ENCODE measurements around the gene PRKAR2B.
A peak's percentile ranks its signal among the peaks of the same experiment; 100 is the strongest.
"Not testable (repeated sequence)": the region's sequence is repeated elsewhere in the genome, so short reads cannot be mapped to it uniquely, and the experiment has no call there.

Gene PRKAR2B

GRCh38 chr7:107041097-107041496 is 3.4 kb upstream of the PRKAR2B start:
- Histone ChIP-seq H3K36me3 (ENCODE audit: control insufficient read depth, insufficient read depth, low read length) (no peaks in the 10 kb centered on the region), H3K27ac (ENCODE audit: low read depth, low read length) (no peak overlapping the region), H3K4me3 (ENCODE audit: low read depth, low read length) (no peak overlapping the region), H3K27me3 (ENCODE audit: control insufficient read depth, insufficient read depth, low read length) (peaks cover 10% of the 10 kb centered on the region), H3K9me3 (ENCODE audit: control insufficient read depth, insufficient read depth, low read depth, low read length) (no peaks in the 10 kb centered on the region), H3K9ac (ENCODE audit: low read length) (no peak overlapping the region), H3K4me1 (ENCODE audit: control insufficient read depth, insufficient read depth, low read length) (peaks cover 9% of the 10 kb centered on the region)

GRCh38 chr7:107041764-107042163 is 2.7 kb upstream of the PRKAR2B start:
- H3K9me3 ChIP-seq (ENCODE audit: control insufficient read depth, insufficient read depth, low read depth, low read length); H3K9ac ChIP-seq (ENCODE audit: low read length); H3K36me3 ChIP-seq (ENCODE audit: control insufficient read depth, insufficient read depth, low read length); H3K4me3 ChIP-seq (ENCODE audit: low read depth, low read length); H3K27ac ChIP-seq (ENCODE audit: low read depth, low read length): not testable (repeated sequence)
- Histone ChIP-seq H3K4me1 (ENCODE audit: control insufficient read depth, insufficient read depth, low read length) (peaks cover 12% of the 10 kb centered on the region), H3K27me3 (ENCODE audit: control insufficient read depth, insufficient read depth, low read length) (peaks cover 15% of the 10 kb centered on the region)

- Histone ChIP-seq H3K27me3 (ENCODE audit: control insufficient read depth, insufficient read depth, low read length) (peaks cover 15% of the 10 kb centered on the region), H3K4me1 (ENCODE audit: control insufficient read depth, insufficient read depth, low read length) (peaks cover 12% of the 10 kb centered on the region)
- H3K27ac ChIP-seq (ENCODE audit: low read depth, low read length); H3K9me3 ChIP-seq (ENCODE audit: control insufficient read depth, insufficient read depth, low read depth, low read length); H3K36me3 ChIP-seq (ENCODE audit: control insufficient read depth, insufficient read depth, low read length); H3K9ac ChIP-seq (ENCODE audit: low read length); H3K4me3 ChIP-seq (ENCODE audit: low read depth, low read length): not testable (repeated sequence)
These were observed 2.1 kb upstream of the PRKAR2B start for GRCh38 chr7:107042326-107042910.

- Histone ChIP-seq H3K27me3 (ENCODE audit: control insufficient read depth, insufficient read depth, low read length) (peaks cover 15% of the 10 kb centered on the region), H3K4me3 (ENCODE audit: low read depth, low read length) (no peak overlapping the region), H3K36me3 (ENCODE audit: control insufficient read depth, insufficient read depth, low read length) (no peaks in the 10 kb centered on the region), H3K9ac (ENCODE audit: low read length) (no peak overlapping the region), H3K27ac (ENCODE audit: low read depth, low read length) (no peak overlapping the region), H3K9me3 (ENCODE audit: control insufficient read depth, insufficient read depth, low read depth, low read length) (no peaks in the 10 kb centered on the region), H3K4me1 (ENCODE audit: control insufficient read depth, insufficient read depth, low read length) (peaks cover 20% of the 10 kb centered on the region)
These were observed 1.0 kb upstream of the PRKAR2B start for GRCh38 chr7:107043491-107043890.

GRCh38 chr7:107043921-107044346 is 571 bp upstream of the PRKAR2B start:
- H3K36me3 ChIP-seq (ENCODE audit: control insufficient read depth, insufficient read depth, low read length), result no peaks in the 10 kb centered on the region
- H3K4me1 ChIP-seq (ENCODE audit: control insufficient read depth, insufficient read depth, low read length), result peaks cover 20% of the 10 kb centered on the region
- no peak overlapping the region for H3K9ac ChIP-seq (ENCODE audit: low read length)
- peaks cover 15% of the 10 kb centered on the region for H3K27me3 ChIP-seq (ENCODE audit: control insufficient read depth, insufficient read depth, low read length)
- H3K4me3 ChIP-seq (ENCODE audit: low read depth, low read length), result peak overlapping the region; percentile 69
- no peak overlapping the region for H3K27ac ChIP-seq (ENCODE audit: low read depth, low read length)
- H3K9me3 ChIP-seq (ENCODE audit: control insufficient read depth, insufficient read depth, low read depth, low read length), result no peaks in the 10 kb centered on the region

GRCh38 chr7:107045195-107045960 is 873 bp downstream of the PRKAR2B start:
- Histone ChIP-seq H3K4me3 (ENCODE audit: low read depth, low read length) (peak overlapping the region; percentile 99), H3K36me3 (ENCODE audit: control insufficient read depth, insufficient read depth, low read length) (no peaks in the 10 kb centered on the region), H3K9ac (ENCODE audit: low read length) (peak overlapping the region; percentile 70), H3K27me3 (ENCODE audit: control insufficient read depth, insufficient read depth, low read length) (peaks cover 15% of the 10 kb centered on the region), H3K4me1 (ENCODE audit: control insufficient read depth, insufficient read depth, low read length) (peaks cover 20% of the 10 kb centered on the region), H3K9me3 (ENCODE audit: control insufficient read depth, insufficient read depth, low read depth, low read length) (no peaks in the 10 kb centered on the region), H3K27ac (ENCODE audit: low read depth, low read length) (no peak overlapping the region)

GRCh38 chr7:107045980-107046379 is 1.5 kb downstream of the PRKAR2B start:
- no peaks in the 10 kb centered on the region for H3K9me3 ChIP-seq (ENCODE audit: control insufficient read depth, insufficient read depth, low read depth, low read length)
- H3K4me3 ChIP-seq (ENCODE audit: low read depth, low read length), result peak overlapping the region; percentile 99
- H3K36me3 ChIP-seq (ENCODE audit: control insufficient read depth, insufficient read depth, low read length), result no peaks in the 10 kb centered on the region
- H3K27ac ChIP-seq (ENCODE audit: low read depth, low read length), result no peak overlapping the region
- H3K27me3 ChIP-seq (ENCODE audit: control insufficient read depth, insufficient read depth, low read length), result peaks cover 15% of the 10 kb centered on the region
- peaks cover 20% of the 10 kb centered on the region for H3K4me1 ChIP-seq (ENCODE audit: control insufficient read depth, insufficient read depth, low read length)
- no peak overlapping the region for H3K9ac ChIP-seq (ENCODE audit: low read length)

GRCh38 chr7:107046491-107047259 is 2.2 kb downstream of the PRKAR2B start:
- Histone ChIP-seq H3K9me3 (ENCODE audit: control insufficient read depth, insufficient read depth, low read depth, low read length) (no peaks in the 10 kb centered on the region), H3K36me3 (ENCODE audit: control insufficient read depth, insufficient read depth, low read length) (no peaks in the 10 kb centered on the region), H3K27ac (ENCODE audit: low read depth, low read length) (no peak overlapping the region), H3K4me3 (ENCODE audit: low read depth, low read length) (no peak overlapping the region; the same call in 1 of the 2 replicates), H3K9ac (ENCODE audit: low read length) (no peak overlapping the region), H3K4me1 (ENCODE audit: control insufficient read depth, insufficient read depth, low read length) (peaks cover 20% of the 10 kb centered on the region), H3K27me3 (ENCODE audit: control insufficient read depth, insufficient read depth, low read length) (peaks cover 15% of the 10 kb centered on the region)

- Histone ChIP-seq H3K27ac (ENCODE audit: low read depth, low read length) (no peak overlapping the region), H3K27me3 (ENCODE audit: control insufficient read depth, insufficient read depth, low read length) (peaks cover 15% of the 10 kb centered on the region), H3K9me3 (ENCODE audit: control insufficient read depth, insufficient read depth, low read depth, low read length) (no peaks in the 10 kb centered on the region), H3K36me3 (ENCODE audit: control insufficient read depth, insufficient read depth, low read length) (no peaks in the 10 kb centered on the region), H3K4me1 (ENCODE audit: control insufficient read depth, insufficient read depth, low read length) (peaks cover 20% of the 10 kb centered on the region), H3K9ac (ENCODE audit: low read length) (no peak overlapping the region), H3K4me3 (ENCODE audit: low read depth, low read length) (no peak overlapping the region)
These were observed 3.6 kb downstream of the PRKAR2B start for GRCh38 chr7:107047902-107048782.

GRCh38 chr7:107048783-107049418 is 4.4 kb downstream of the PRKAR2B start:
- no peak overlapping the region for H3K9ac ChIP-seq (ENCODE audit: low read length)
- H3K4me1 ChIP-seq (ENCODE audit: control insufficient read depth, insufficient read depth, low read length), result peaks cover 18% of the 10 kb centered on the region
- no peaks in the 10 kb centered on the region for H3K9me3 ChIP-seq (ENCODE audit: control insufficient read depth, insufficient read depth, low read depth, low read length)
- H3K27me3 ChIP-seq (ENCODE audit: control insufficient read depth, insufficient read depth, low read length), result peaks cover 15% of the 10 kb centered on the region
- no peak overlapping the region for H3K27ac ChIP-seq (ENCODE audit: low read depth, low read length)
- no peak overlapping the region for H3K4me3 ChIP-seq (ENCODE audit: low read depth, low read length)
- H3K36me3 ChIP-seq (ENCODE audit: control insufficient read depth, insufficient read depth, low read length), result no peaks in the 10 kb centered on the region
